OCI-LY7 (cell line): ENCODE results near the gene CYP3A4.
"Not testable (repeated sequence)": the region's sequence is repeated elsewhere in the genome, so short reads cannot be mapped to it uniquely, and the experiment has no call there.

Experiments
- EZH2phosphoT487 ChIP-seq: fragments of 200-600 bp; sonication (generic); IDR thresholded peaks from 2 replicates; pipeline ENCODE4 v1.6.1; 2018; ENCODE audit warnings: low read depth, borderline replicate concordance, mild to moderate bottlenecking, mixed run types, antibody characterized with exemption, low read length, moderate library complexity, mixed read lengths
- TF ChIP-seq, protein P1 (sequence below): fragments of 200-600 bp; sonication (generic); conservative IDR thresholded peaks from 2 replicates; pipeline ENCODE4 v1.5.1; 2014; ENCODE audit warnings: mild to moderate bottlenecking, antibody characterized with exemption, low read length, moderate library complexity, mixed read lengths

DNA sequence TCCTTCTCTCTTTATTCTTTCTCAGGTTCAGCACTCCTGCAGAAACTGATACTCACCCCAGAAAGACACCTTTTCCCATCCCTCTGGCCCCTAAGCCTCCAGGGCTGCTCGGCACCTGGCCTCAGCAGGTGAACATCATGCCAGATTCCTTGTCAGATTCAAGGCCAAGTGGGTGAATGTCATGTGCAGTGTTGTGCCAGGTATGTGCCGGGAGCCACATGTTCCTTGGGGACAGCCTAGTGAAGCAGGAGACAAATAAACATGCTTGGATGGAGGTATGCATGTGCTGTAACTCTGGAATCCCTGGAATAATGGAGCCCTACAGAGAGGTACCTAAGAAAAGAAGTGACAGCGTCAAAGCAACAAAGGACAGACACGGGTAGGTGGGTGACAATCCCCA is 47.3 kb downstream of the CYP3A4 start:
- TF ChIP-seq, protein P1, sequence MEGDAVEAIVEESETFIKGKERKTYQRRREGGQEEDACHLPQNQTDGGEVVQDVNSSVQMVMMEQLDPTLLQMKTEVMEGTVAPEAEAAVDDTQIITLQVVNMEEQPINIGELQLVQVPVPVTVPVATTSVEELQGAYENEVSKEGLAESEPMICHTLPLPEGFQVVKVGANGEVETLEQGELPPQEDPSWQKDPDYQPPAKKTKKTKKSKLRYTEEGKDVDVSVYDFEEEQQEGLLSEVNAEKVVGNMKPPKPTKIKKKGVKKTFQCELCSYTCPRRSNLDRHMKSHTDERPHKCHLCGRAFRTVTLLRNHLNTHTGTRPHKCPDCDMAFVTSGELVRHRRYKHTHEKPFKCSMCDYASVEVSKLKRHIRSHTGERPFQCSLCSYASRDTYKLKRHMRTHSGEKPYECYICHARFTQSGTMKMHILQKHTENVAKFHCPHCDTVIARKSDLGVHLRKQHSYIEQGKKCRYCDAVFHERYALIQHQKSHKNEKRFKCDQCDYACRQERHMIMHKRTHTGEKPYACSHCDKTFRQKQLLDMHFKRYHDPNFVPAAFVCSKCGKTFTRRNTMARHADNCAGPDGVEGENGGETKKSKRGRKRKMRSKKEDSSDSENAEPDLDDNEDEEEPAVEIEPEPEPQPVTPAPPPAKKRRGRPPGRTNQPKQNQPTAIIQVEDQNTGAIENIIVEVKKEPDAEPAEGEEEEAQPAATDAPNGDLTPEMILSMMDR, result not testable (repeated sequence)
- TF ChIP-seq EZH2phosphoT487, result not testable (repeated sequence)
